Measurements from ENCODE around the gene MCF2L2. TPM values are rescaled to one million over a fixed set of nuclear protein-coding genes. Genes with fewer than 3 reads are reported as not detected.

The MCF2L2 gene
- total RNA-seq, 1 donor from 2014 or later = 2.1 TPM

GRCh38 chr3:183266454-183266853 lies 162.0 kb downstream of the MCF2L2 start:
- no peak for TF ChIP-seq CTCF (conservative IDR thresholded peaks at IDR 0.05)
- Mint-ChIP-seq H3K9me3 (no peaks in the 10 kb centered on the region), H3K27me3 (ENCODE audit: low read depth) (no peaks in the 10 kb centered on the region), H3K36me3 (ENCODE audit: low read depth) (peaks cover 5% of the 10 kb centered on the region), H3K4me1 (peaks cover 12% of the 10 kb centered on the region), H3K27ac (ENCODE audit: unreplicated experiment) (peak overlapping the region; percentile 91), H3K4me3 (no peak overlapping the region)
- DNase-seq (ENCODE audit: low read depth, low spot score) = no peak

GRCh38 chr3:183265834-183266417 lies 162.5 kb downstream of the MCF2L2 start:
- Mint-ChIP-seq H3K9me3 (no peaks in the 10 kb centered on the region), H3K36me3 (ENCODE audit: low read depth) (peaks cover 5% of the 10 kb centered on the region), H3K27ac (ENCODE audit: unreplicated experiment) (no peak overlapping the region), H3K27me3 (ENCODE audit: low read depth) (no peaks in the 10 kb centered on the region), H3K4me1 (peaks cover 12% of the 10 kb centered on the region), H3K4me3 (no peak overlapping the region)
- DNase-seq (ENCODE audit: low read depth, low spot score) = no peak
- TF ChIP-seq CTCF (conservative IDR thresholded peaks at IDR 0.05) = no peak

- Mint-ChIP-seq H3K27ac (ENCODE audit: unreplicated experiment) (no peak overlapping the region), H3K4me3 (no peak overlapping the region), H3K9me3 (no peaks in the 10 kb centered on the region), H3K36me3 (ENCODE audit: low read depth) (peaks cover 4% of the 10 kb centered on the region), H3K4me1 (peaks cover 13% of the 10 kb centered on the region), H3K27me3 (ENCODE audit: low read depth) (no peaks in the 10 kb centered on the region)
- no peak for TF ChIP-seq CTCF (conservative IDR thresholded peaks at IDR 0.05)
- DNase-seq (ENCODE audit: low read depth, low spot score) = peak; percentile 52
Observed at GRCh38 chr3:183265157-183265642, 163.2 kb downstream of the MCF2L2 start.

GRCh38 chr3:183264268-183264667 lies 164.2 kb downstream of the MCF2L2 start:
- peaks cover 22% of the 10 kb centered on the region for H3K4me1 Mint-ChIP-seq
- no peak for DNase-seq (ENCODE audit: low read depth, low spot score)
- no peaks in the 10 kb centered on the region for H3K9me3 Mint-ChIP-seq
- no peak overlapping the region for H3K4me3 Mint-ChIP-seq
- H3K27me3 Mint-ChIP-seq (ENCODE audit: low read depth) = no peaks in the 10 kb centered on the region
- H3K27ac Mint-ChIP-seq (ENCODE audit: unreplicated experiment) = no peak overlapping the region
- H3K36me3 Mint-ChIP-seq (ENCODE audit: low read depth) = no peaks in the 10 kb centered on the region
- TF ChIP-seq CTCF (conservative IDR thresholded peaks at IDR 0.05) = no peak

- no peaks in the 10 kb centered on the region for H3K9me3 Mint-ChIP-seq
- peaks cover 27% of the 10 kb centered on the region for H3K4me1 Mint-ChIP-seq
- no peak for DNase-seq (ENCODE audit: low read depth, low spot score)
- no peak for TF ChIP-seq CTCF (conservative IDR thresholded peaks at IDR 0.05)
- H3K27ac Mint-ChIP-seq (ENCODE audit: unreplicated experiment) = no peak overlapping the region
- H3K36me3 Mint-ChIP-seq (ENCODE audit: low read depth) = peaks cover 2% of the 10 kb centered on the region
- no peak overlapping the region for H3K4me3 Mint-ChIP-seq
- H3K27me3 Mint-ChIP-seq (ENCODE audit: low read depth) = no peaks in the 10 kb centered on the region
Observed at GRCh38 chr3:183262875-183263378, 165.5 kb downstream of the MCF2L2 start.
